Measurements from ENCODE around the gene KMO. TPM values are rescaled to one million over a fixed set of nuclear protein-coding genes. Genes with fewer than 3 reads are reported as not detected.

The KMO gene
- total RNA-seq, 4 donors from 2014 or later: under 0.01 to 2.5 TPM; not detected in 2

GRCh38 chr1:241507189-241507863, 24.9 kb upstream of the KMO start:
- H3K36me3 ChIP-seq: peaks cover 0 to 68% (median 35%) of the 10 kb centered on the region in 4 donors
- no peak for DNase-seq
- H3K27me3 ChIP-seq: no peaks in the 10 kb centered on the region
- WGBS, 2 donors (ENCODE audit: low coverage in 1 of 2): 79 to 83% methylated on average over 2 of the region's 2 CpGs
- no peaks in the 10 kb centered on the region for H3K9me3 ChIP-seq
- H3K4me3 ChIP-seq: no peak overlapping the region
- in situ Hi-C loops (cut with MboI; ENCODE audit: low pct_ligation_motif_present in 1 of 4, low pct_unique_long_range_greater_than_20kb in 1 of 4, low sequenced_read_pairs in 3 of 4) (loop anchor here in 1 of 4 donors (25.0 kb wide), 1 partner anchor 330 kb away; the partner anchor contains the start of gene EXO1), intact Hi-C loops (cut with DNase I; ENCODE audit: low total_unique reads) (no loop called here)
- no peak for TF ChIP-seq EP300 (IDR thresholded peaks at IDR 0.05; ENCODE audit: low read depth)
- TF ChIP-seq CTCF (IDR thresholded peaks at IDR 0.05): no peak
- no peak for TF ChIP-seq POLR2AphosphoS5 (IDR thresholded peaks at IDR 0.05)
- TF ChIP-seq POLR2A (IDR thresholded peaks at IDR 0.05): no peak
- H3K27ac ChIP-seq: no peak overlapping the region
- no peaks in the 10 kb centered on the region for H3K4me1 ChIP-seq

GRCh38 chr1:241513378-241513777, 18.8 kb upstream of the KMO start:
- Histone ChIP-seq H3K4me1 (peaks cover 7 to 22% (median 11%) of the 10 kb centered on the region in 4 donors), H3K4me3 (no peak overlapping the region), H3K27me3 (no peaks in the 10 kb centered on the region), H3K9me3 (no peaks in the 10 kb centered on the region), H3K27ac (no peak overlapping the region), H3K36me3 (peaks cover 0 to 33% (median 8%) of the 10 kb centered on the region in 4 donors)
- intact Hi-C loops (cut with DNase I; ENCODE audit: low total_unique reads): no loop called here
- 90 to 96% methylated on average over 5 of the region's 5 CpGs for WGBS, 2 donors (ENCODE audit: low coverage in 1 of 2)
- no peak for TF ChIP-seq EP300 (IDR thresholded peaks at IDR 0.05; ENCODE audit: low read depth)
- TF ChIP-seq POLR2AphosphoS5 (IDR thresholded peaks at IDR 0.05): no peak
- no peak for TF ChIP-seq CTCF (IDR thresholded peaks at IDR 0.05)
- TF ChIP-seq POLR2A (IDR thresholded peaks at IDR 0.05): no peak
- in situ Hi-C loops (cut with MboI; ENCODE audit: low pct_ligation_motif_present in 1 of 4, low pct_unique_long_range_greater_than_20kb in 1 of 4, low sequenced_read_pairs in 3 of 4): loop anchor here in 1 of 4 donors (25.0 kb wide), 1 partner anchor 324 kb away; the partner anchor contains the start of gene EXO1
- no peak for DNase-seq

- Histone ChIP-seq H3K9me3 (no peaks in the 10 kb centered on the region), H3K4me1 (peaks cover 9 to 31% (median 12%) of the 10 kb centered on the region in 4 donors), H3K4me3 (peak overlapping the region; percentile 55 to 90 (median 84)), H3K27ac (peak overlapping the region; percentile 92 to 96 (median 92)), H3K27me3 (peaks cover 26% of the 10 kb centered on the region), H3K36me3 (no peaks in the 10 kb centered on the region)
- in situ Hi-C loops (cut with MboI; ENCODE audit: low pct_ligation_motif_present in 1 of 4, low pct_unique_long_range_greater_than_20kb in 1 of 4, low sequenced_read_pairs in 3 of 4) (loop anchor here in 1 of 4 donors (25.0 kb wide), 1 partner anchor 319 kb away; the partner anchor contains the start of gene EXO1), intact Hi-C loops (cut with DNase I; ENCODE audit: low total_unique reads) (no loop called here)
- 2 to 10% methylated on average over 9 to 28 of the region's 28 CpGs for WGBS, 2 donors (ENCODE audit: low coverage in 1 of 2)
- no peak for TF ChIP-seq POLR2AphosphoS5 (IDR thresholded peaks at IDR 0.05)
- no peak for TF ChIP-seq CTCF (IDR thresholded peaks at IDR 0.05)
- TF ChIP-seq POLR2A (IDR thresholded peaks at IDR 0.05): no peak
- TF ChIP-seq EP300 (IDR thresholded peaks at IDR 0.05; ENCODE audit: low read depth): no peak
- DNase-seq: peak; percentile 22
These were observed 13.5 kb upstream of the KMO start for GRCh38 chr1:241518476-241519307.
